Right forelimb (tissue), 1 donor: ENCODE results near the gene NTNG1.
"Not testable (repeated sequence)": the region's sequence is repeated elsewhere in the genome, so short reads cannot be mapped to it uniquely, and the experiment has no call there.

Experiments used
- DNase-seq: peaks from one replicate; pipeline ENCODE4 v3.0.0-alpha.2; 2018

NTNG1 gene

GRCh38 chr1:107140703-107141490 lies at the start of gene NTNG1:
TSS of gene NTNG1 (plus strand) at chr1:107141039.
- DNase-seq = peak; percentile 55

- DNase-seq = no peak
Measured at GRCh38 chr1:107091418-107091817, 49.4 kb upstream of the NTNG1 start.

GRCh38 chr1:107093395-107093794 lies 47.4 kb upstream of the NTNG1 start:
- not testable (repeated sequence) for DNase-seq

GRCh38 chr1:107095647-107096046 lies 45.2 kb upstream of the NTNG1 start:
- DNase-seq = no peak

DNA sequence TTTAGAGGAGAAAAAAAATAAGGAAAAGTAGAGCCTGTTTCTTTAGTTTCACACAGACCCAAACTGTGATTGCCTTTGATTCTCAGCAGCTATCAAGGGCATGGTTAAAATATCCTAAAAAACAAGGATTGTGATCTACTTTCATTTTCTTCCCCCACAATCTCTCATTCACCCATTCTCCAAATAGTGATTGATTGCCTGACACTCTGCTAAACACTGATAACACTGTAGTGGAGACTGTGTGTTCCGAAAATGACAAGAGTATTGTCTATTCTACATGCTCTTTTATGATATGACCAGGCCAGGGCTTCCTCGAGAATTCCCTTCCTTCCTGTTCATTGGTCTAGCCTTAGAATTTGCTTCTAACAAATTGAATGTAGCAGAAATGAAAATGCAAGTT lies 44.1 kb upstream of the NTNG1 start:
- DNase-seq = no peak

DNA sequence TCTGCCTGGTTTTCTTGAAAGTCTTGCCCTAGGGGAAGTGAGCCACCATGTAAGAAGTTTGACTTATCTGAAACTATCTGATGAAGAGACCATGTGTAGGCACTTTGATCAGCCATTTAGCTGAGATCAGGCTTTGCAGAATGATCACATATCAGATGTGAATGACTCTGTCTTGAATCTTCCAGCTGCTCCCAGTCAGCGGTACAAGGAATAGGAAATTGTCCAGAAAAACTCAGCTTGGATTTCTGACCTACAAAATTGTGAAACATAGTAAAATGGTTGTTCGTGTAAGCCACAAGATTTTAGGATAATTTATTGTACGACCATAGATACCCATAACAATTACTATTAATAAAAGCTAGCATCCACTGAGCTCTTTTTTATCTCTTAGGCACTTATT lies 41.9 kb upstream of the NTNG1 start:
- DNase-seq = no peak

GRCh38 chr1:107100331-107100984 lies 40.4 kb upstream of the NTNG1 start:
- DNase-seq = no peak

DNA sequence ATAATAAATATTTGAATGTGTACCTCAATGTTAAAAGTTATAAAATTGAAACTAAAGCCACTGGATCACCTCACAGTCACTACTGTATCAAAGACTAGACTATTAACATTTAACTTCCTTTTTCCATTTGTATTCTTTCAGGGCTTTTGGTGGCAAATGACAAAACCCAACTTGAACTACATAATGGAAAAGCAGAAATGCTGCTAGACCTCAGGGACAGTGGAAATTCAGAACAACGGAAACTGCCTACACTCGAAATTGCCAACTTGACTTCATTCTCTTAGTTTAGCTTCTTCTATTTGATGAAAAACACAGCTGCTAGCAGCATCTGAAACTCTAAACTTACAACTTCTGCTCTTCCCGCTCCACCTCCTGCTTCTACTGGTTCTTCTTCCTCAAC lies 34.9 kb upstream of the NTNG1 start:
- DNase-seq = no peak

- no peak for DNase-seq
Measured at GRCh38 chr1:107110326-107110725, 30.5 kb upstream of the NTNG1 start.

GRCh38 chr1:107116306-107116790 lies 24.5 kb upstream of the NTNG1 start:
- peak; percentile 70 for DNase-seq

DNA sequence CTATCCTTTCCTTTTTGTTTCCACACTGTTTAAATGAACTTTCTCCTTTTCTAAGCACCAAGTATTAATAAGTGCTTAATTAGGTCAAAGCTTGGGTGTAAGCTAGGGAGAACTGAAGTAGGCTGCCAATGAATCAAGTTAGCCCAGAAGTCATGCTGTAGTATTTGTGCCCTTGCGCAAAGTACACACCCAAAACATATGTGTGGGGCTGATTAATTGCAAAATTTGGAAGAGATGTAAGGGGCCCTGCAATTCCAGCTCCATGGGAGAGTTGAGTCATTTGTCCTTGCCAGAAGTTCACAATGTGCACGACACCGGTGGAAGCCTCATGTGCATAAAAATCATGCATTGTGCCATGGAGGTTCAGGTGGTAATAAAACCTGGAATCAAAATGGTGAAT lies 18.6 kb upstream of the NTNG1 start:
- no peak for DNase-seq

DNA sequence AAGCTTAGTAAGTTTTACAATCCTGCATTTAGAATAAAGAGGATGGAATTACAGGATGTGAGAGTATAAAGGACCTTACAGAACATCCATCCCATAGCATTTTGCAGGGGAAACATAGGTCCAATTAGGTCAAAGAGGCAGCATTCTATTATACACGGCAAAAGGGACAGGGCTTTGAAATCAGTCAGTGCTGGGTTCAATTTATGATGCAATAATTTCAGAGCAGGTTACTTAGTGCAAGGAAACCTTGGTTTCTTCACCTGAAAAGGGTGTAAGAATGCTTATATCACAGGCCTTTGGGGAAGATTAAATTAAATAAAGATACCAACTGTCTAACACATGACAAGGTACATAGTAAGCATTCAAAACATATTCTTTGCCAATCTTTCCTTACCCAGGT lies 17.1 kb upstream of the NTNG1 start:
- no peak for DNase-seq

- no peak for DNase-seq
Measured at GRCh38 chr1:107124694-107125093, 16.1 kb upstream of the NTNG1 start.

GRCh38 chr1:107132195-107132594 lies 8.6 kb upstream of the NTNG1 start:
- no peak for DNase-seq

GRCh38 chr1:107132780-107133179 lies 8.1 kb upstream of the NTNG1 start:
- DNase-seq = no peak

DNA sequence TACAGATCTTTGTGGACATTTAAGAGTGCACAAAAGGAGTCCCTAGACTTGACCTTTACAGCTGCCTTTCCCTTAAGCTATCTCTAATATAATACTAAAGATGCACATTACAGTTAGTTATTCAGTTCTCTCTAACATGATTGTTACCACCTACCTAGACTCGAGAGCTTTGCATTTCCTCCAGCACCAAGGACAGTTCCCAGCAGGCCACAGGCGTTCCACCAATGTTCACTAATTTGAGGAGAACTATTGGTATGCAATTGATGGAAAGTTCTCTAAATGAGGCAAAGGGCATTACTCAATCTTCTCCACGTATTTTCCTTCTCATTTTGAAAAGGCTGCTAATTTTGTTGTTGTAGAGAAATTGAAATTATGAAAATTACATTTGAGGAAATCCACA lies 5.4 kb upstream of the NTNG1 start:
- peak; percentile 58 for DNase-seq

DNA sequence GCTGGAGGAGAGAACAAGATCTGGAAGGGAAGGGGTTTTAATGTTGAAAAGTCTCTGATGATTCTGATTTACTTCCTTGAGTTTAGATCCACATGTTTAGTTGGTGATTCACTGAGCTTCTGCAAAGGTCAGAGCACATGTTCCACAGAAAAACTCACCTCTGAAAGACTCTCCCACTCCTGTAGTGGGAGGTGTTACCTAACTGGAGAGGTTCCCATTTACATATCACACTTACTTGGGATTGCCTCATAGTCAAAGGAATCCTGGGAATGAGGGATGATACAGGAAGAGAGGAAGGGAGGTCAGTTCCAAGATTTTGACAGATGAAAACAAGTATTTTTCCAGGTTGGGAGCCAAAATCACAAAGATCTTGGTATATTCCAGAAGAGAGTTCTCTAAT lies 2.7 kb upstream of the NTNG1 start:
- DNase-seq = no peak

GRCh38 chr1:107138767-107139445 lies 1.9 kb upstream of the NTNG1 start:
- DNase-seq = no peak

DNA sequence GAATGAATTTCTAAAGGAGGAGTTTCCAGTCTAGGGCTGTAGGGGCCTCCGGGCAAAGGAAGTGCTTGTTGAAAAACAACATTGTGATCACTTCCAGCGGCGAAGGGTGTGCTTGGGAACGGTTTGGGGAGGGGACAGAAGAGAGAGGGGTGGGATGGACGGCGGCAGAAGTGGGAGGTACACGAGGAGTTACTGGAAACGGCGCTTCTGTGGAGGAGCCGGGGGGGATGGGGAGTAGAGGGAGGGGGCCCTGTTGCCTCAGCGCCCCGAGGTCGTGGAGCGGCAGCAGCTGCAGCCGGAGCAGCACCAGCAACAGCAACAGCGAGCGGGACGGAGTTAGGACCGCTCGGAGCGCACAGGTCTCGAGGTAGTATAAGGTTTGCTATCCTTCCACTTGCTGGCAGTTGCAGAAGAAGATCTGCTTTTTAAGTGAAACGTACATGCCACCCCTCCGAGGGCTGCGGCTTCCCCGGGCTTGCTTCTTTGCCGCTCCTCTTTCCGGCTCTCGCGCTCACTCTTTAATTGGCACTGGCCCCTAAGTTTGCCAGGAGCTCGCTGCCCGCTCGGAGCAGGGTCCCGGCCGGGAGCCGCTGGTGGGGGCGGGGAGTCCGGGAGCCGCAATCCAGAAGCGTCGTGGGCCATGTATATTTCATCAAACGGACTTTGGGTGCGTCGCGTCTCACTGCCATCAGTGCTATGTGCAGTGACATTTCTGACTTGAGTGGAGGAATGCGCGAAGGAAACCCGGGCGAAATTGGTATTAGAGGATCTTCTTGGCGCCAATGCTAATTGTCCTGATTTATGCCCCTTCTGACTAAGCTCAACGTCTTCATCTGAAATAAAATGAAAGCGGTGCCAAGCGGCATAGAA lies 771 bp upstream of the NTNG1 start:
- peak; percentile 84 for DNase-seq

DNA sequence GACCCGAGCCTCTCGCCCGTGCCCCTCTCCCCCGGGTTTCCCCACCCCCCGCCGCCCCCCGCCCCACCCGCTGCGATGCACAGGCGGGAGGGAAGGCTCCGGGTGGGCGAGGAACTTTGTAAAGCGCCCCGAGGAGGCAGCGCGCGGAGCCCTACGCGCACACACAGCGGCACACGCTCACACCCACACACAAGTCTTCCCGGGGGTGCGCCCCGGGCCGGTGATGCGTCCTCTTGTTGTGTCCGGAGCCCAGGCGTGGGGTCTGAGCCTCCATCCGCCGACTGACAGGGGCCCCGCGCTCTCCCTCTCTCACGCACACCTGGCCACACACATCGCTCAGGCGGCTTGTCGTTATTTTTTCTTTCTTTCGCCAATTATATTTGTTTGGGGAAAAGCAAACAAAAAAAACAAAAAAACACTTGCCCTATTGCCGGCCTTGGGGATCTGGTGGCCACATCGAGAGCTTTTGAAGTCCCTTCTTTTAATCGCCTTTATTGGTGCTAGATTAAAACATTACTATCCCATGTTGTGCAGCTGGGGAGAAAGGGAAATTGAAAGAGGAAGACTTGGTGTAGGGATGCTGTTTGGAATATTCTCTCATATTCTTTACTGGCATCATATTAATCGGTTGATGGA lies 770 bp downstream of the NTNG1 start:
- DNase-seq = peak; percentile 59

DNA sequence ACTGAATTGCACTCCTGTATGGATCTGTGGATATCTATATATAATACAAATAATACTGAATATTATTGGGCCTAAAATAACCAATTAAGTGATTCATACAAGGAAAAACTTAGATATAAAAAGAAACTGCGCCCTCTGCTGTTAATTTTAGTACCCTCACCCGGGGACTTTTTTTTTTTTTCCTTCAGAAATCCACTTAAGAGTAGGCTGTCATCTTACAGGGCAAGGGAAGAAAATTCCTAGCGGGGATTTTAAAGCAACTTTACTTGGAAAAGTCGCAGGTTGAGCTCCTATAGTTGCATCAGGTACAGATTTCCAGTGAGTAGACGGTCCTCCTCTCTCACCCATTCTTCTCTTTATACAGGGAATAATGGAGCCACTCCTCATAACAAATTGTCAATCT lies 1.3 kb downstream of the NTNG1 start:
- DNase-seq = peak; percentile 38

DNA sequence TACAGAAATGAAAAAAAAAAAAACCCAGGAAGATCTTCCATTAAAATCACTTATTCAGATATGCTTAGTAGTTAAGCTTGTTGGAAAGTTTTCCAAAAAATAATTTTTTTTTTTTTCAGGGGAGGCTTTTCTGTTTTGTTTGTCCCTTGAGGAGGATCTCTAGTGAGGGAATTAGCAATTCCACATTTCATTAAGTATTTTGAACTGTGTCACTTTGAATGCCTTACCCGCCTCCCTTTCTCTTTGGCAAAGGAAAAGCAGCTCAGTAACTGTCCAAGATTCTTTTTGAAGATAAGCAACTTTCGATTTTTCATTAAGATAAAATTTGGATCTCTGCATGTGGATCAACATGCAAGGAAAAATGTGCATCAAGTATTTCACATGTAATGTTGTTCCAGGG lies 1.8 kb downstream of the NTNG1 start:
- DNase-seq = no peak
